Measurements from ENCODE around the gene POU2AF3.
"Not testable (repeated sequence)": the region's sequence is repeated elsewhere in the genome, so short reads cannot be mapped to it uniquely, and the experiment has no call there.

The POU2AF3 gene

GRCh38 chr11:111298413-111299100, at the start of gene POU2AF3:
Gene POU2AF3 (plus strand): TSS chr11:111298546. CDS start chr11:111298582, 36 bp downstream.
- DNase-seq (ENCODE audit: low read depth in 2 of 2) = no peak

DNA sequence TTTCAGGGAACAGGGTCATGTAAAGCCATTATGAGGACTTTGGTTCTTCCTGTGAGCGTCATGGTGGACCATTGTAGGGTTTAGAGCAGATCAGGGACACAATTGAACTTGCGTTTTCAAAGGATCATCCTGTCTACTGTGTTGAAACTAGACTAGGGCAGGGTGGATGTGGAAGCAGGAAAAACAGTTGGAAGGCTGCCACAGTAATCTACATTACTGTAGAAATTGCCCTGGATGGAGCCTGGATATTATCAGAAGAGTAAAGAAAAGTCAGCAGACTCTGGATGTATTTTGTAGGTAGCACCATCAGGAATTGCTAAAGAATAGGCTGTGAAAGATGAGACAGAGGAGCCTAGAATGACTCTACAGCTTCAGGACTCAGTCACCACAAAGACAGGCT, 47.4 kb upstream of the POU2AF3 start:
- DNase-seq (ENCODE audit: low read depth in 2 of 2) = no peak

DNA sequence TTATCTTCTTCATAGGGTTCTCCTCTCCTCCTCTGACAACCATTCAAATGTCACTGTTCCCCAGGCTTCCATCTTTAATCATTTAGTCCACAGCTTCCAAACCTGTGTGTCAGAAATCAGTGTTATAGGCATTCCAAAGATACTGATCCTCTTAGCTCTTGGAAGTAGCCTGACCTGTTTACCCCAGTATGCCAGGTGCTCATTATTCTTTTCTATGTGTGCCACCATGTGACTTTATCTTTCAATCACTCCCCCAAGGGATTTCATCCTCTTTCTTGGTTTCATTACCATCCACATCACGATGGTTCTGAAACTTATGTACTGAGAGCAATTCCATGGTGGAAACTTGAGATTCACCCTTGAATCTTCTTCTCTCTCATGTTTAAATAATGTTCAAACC, 45.2 kb upstream of the POU2AF3 start:
- DNase-seq (ENCODE audit: low read depth in 2 of 2) = no peak

GRCh38 chr11:111253630-111254029, 44.7 kb upstream of the POU2AF3 start:
- DNase-seq (ENCODE audit: low read depth in 2 of 2) = no peak

GRCh38 chr11:111258046-111258445, 40.3 kb upstream of the POU2AF3 start:
- no peak for DNase-seq (ENCODE audit: low read depth in 2 of 2)

- DNase-seq (ENCODE audit: low read depth in 2 of 2) = peak in 1 of 2 experiments; percentile 4
These were observed 38.5 kb upstream of the POU2AF3 start for GRCh38 chr11:111259896-111260295.

DNA sequence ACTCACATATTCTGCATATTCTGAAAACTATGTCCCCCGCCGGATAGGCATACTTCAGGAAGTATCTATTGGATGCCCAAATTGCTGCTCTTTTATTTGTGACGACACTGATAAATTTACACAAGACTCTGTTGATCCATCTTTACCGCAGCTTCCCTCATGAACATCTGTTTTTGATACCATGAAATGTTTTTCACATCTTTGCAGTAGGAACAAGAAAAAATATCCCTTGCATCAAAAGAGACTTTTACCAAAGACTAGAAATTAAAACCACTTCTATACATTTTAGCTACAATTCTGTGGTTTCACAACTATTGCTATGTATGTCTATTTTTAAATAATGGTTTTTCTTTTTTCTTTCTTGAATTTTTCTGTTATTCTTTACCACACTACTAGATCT, 37.5 kb upstream of the POU2AF3 start:
- DNase-seq (ENCODE audit: low read depth in 2 of 2) = peak; percentile 83 to 84

GRCh38 chr11:111264646-111265045, 33.7 kb upstream of the POU2AF3 start:
- no peak for DNase-seq (ENCODE audit: low read depth in 2 of 2)

- no peak for DNase-seq (ENCODE audit: low read depth in 2 of 2)
These were observed 32.9 kb upstream of the POU2AF3 start for GRCh38 chr11:111265421-111265820.

DNA sequence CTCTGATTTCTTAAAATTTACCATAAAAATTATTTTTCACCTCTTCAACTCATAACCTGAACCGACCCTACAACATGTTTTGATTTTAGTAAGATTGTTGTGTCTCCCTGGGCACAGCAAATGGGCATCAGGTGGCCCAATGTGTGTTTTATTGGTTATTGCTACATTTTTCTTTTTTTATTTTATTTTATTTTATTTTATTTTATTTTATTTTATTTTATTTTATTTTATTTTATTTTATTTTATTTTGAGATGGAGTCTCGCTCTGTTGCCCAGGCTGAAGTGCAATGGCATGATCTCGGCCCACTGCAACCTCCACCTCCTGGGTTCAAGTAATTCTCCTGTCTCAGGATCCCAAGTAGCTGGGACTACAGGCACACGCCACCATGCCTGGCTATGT, 30.0 kb upstream of the POU2AF3 start:
- not testable (repeated sequence) for DNase-seq (ENCODE audit: low read depth in 2 of 2)

- DNase-seq (ENCODE audit: low read depth in 2 of 2) = no peak
These were observed 29.0 kb upstream of the POU2AF3 start for GRCh38 chr11:111269146-111269868.

- DNase-seq (ENCODE audit: low read depth in 2 of 2) = no peak
These were observed 25.9 kb upstream of the POU2AF3 start for GRCh38 chr11:111272420-111272819.

- DNase-seq (ENCODE audit: low read depth in 2 of 2) = no peak
These were observed 15.7 kb upstream of the POU2AF3 start for GRCh38 chr11:111282562-111283075.

GRCh38 chr11:111283945-111284481, 14.3 kb upstream of the POU2AF3 start:
- DNase-seq (ENCODE audit: low read depth in 2 of 2) = peak; percentile 18 to 27

DNA sequence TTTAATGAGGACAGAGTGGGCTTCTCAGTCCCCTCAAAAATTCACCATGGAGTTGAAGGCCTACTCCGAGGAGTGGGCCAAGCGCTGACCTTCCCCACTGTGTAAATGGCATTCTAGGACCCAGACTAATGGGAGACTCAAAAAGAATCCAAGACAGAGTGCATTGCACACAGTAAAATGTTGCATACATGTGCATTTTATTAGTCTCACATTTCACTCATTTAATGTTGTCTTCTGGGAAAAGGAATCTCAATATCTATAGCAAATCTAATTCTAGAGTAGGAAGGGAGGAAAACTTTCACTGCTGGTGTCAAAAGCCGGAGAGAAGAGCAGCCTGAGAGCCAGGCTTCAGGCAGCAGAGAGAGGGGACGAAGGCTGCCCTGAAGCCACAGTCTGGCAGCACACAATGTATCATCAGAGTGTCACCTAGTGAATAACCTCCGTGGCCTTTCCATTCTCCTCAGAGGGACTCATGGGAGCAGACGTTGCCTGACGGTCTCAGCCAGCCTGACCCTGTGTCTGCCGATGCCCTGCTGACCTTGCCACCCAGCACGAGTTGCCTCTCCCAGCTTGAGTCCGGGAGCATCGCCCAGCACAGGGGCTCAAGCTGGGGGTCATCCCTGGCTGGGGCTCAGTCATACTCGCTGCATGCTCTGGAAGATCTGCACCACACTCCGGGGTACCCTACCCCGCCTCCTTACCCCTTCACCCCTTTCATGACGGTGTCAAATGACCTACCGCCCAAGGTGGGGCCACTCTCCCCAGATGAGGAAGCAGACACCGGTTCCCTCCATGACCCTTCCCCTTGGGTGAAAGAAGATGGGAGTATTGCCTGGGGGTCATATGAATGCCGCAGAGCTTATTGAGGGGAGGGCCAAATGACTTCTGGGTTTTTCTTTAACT, 12.9 kb upstream of the POU2AF3 start:
- DNase-seq (ENCODE audit: low read depth in 2 of 2) = peak in 1 of 2 experiments; percentile 27

- DNase-seq (ENCODE audit: low read depth in 2 of 2) = no peak
These were observed 6.6 kb upstream of the POU2AF3 start for GRCh38 chr11:111291764-111292163.

DNA sequence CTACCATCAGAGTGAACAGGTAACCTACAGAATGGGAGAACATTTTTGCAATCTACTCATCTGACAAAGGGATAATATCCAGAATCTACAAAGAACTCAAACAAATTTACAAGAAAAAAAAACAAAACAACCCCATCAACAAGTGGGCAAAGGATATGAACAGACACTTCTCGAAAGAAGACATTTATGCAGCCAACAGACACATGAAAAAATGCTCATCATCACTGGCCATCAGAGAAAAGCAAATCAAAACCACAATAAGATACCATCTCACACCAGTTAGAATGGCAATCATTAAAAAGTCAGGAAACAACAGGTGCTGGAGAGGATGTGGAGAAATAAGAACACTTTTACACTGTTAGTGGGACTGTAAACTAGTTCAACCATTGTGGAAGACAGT, 5.9 kb upstream of the POU2AF3 start:
- DNase-seq (ENCODE audit: low read depth in 2 of 2) = not testable (repeated sequence)

GRCh38 chr11:111296196-111296595, 2.1 kb upstream of the POU2AF3 start:
- no peak for DNase-seq (ENCODE audit: low read depth in 2 of 2)

- no peak for DNase-seq (ENCODE audit: low read depth in 2 of 2)
These were observed 650 bp upstream of the POU2AF3 start for GRCh38 chr11:111297696-111298095.

DNA sequence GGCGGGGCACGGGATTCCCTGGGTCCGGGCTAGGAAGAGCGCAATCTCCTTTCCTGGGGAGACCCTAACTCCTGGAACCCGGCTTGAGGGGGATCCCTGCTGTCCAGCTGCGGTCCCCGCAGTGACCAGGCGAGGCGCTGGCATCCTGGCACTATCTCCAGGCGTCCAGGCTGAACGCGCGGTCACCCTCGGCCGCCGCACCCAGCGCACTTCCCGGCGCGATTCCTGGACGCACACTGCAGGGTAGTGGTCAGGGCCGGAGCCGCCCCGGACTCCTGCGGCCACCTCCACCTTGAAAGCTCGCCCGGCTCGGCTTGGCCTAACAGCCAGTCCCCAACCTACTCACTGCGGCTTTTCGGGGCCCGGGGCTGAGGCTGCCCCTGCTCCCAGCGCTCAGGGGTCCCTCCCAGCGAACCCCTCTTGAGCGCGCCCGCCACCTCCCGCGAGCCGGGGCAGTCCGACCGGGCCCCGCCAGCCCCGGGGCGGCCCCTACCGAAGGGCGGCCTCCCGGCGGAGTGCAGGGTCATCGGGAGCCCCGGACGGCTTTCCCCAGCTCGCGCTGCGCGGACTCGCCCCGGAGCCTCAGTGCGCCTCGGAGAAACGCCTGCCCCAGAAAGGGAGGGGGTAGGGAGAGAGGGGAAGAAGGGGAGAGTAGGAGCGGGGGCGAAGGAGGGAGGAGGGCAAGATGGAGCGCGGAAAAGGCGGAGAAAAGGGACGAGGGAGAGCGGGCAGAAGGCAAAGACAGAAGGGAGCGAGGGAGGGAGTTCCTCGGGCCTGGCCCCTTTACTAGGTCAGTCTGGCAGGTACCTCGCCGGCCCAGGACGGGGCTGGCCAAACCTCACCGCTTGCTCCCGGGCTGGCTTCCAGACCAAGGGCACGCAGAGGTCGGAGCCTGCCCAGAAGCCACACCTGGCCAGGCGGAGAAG, 1.0 kb downstream of the POU2AF3 start:
- no peak for DNase-seq (ENCODE audit: low read depth in 2 of 2)

DNA sequence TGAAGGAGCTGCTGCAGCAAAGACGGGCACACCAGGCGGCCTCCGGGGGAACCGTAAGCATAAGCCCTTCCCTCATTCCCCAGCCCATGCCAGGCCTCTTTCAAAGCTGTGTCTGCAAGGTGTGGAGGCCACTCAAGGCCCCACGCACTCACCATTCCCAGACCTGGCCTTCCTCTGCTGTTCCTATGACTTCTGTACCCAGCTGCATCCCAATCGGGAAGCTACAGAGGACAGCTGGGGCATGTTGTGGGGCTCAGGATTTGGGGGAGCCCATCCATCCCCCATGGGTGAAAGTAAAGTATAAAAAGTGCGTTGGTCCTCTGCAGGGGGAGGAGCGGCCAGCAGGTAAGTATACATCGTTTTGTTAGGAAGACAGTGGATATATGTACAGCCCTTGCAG, 2.2 kb downstream of the POU2AF3 start:
- DNase-seq (ENCODE audit: low read depth in 2 of 2) = no peak

Measured in fibroblast of skin of left quadriceps (primary cell).